Measurements from ENCODE around the gene MYH14. TPM values are rescaled to one million over a fixed set of nuclear protein-coding genes. Genes with fewer than 3 reads are reported as not detected.

Gene MYH14
- total and polyA plus RNA-seq, 2 of the 4 experiments (the other 2 are of a cell fraction) = not detected

DNA sequence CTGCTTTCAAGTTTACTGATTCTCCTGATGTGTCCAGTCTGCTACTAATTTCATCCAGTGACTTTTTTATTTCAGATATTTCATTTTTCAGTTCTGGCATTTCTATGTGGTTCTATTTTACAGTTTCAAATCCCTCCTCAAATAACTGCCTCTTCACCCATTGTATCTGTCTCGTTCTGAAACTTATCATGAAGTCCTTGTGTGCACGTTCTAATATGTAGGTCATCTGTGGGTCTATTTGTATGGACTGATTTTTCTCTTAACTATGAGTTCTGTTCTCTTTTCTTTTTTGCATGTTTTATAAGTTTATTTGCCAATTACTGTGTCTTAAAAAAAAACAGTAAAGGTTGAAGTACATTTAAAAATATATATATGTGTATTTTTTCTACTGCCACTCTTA, 82.4 kb downstream of the MYH14 start:
- no peak overlapping the region for H3K23ac ChIP-seq (ENCODE audit: low read depth, low read length)
- no peaks in the 10 kb centered on the region for H3K9me1 ChIP-seq (ENCODE audit: insufficient read depth, low read length)
- intact Hi-C loops (cut with micrococcal nuclease) = no loop called here
- H4K20me1 ChIP-seq (ENCODE audit: insufficient read depth, low read length) = no peaks in the 10 kb centered on the region
- TF ChIP-seq BHLHE40 (IDR thresholded peaks at IDR 0.05; ENCODE audit: low read depth, low read length) (no peak), SMC3 (IDR thresholded peaks at IDR 0.05; ENCODE audit: low read depth, low read length) (no peak), RFX5 (IDR thresholded peaks at IDR 0.05; ENCODE audit: low read depth, low read length) (no peak), POLR2A (IDR thresholded peaks at IDR 0.05; ENCODE audit: low read depth, low read length) (no peak), CHD1 (IDR thresholded peaks at IDR 0.05; ENCODE audit: low read depth, low read length) (no peak), RCOR1 (IDR thresholded peaks at IDR 0.05; ENCODE audit: insufficient replicate concordance, low read length) (no peak), FOS (IDR thresholded peaks at IDR 0.05; ENCODE audit: low read depth, low read length) (no peak), CEBPB (IDR thresholded peaks at IDR 0.05; ENCODE audit: low read depth, low read length) (no peak), MAFK (IDR thresholded peaks at IDR 0.05; ENCODE audit: low read depth, low read length) (no peak), NFE2L2 (IDR thresholded peaks at IDR 0.05; ENCODE audit: low read depth, low read length) (no peak), MAZ (IDR thresholded peaks at IDR 0.05; ENCODE audit: borderline replicate concordance, low read depth, low read length) (no peak), RAD21 (IDR thresholded peaks at IDR 0.05; ENCODE audit: low read length) (no peak), MXI1 (IDR thresholded peaks at IDR 0.05; ENCODE audit: borderline replicate concordance, low read depth, low read length) (no peak)
- TF ChIP-seq, protein P1, sequence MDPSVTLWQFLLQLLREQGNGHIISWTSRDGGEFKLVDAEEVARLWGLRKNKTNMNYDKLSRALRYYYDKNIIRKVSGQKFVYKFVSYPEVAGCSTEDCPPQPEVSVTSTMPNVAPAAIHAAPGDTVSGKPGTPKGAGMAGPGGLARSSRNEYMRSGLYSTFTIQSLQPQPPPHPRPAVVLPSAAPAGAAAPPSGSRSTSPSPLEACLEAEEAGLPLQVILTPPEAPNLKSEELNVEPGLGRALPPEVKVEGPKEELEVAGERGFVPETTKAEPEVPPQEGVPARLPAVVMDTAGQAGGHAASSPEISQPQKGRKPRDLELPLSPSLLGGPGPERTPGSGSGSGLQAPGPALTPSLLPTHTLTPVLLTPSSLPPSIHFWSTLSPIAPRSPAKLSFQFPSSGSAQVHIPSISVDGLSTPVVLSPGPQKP (IDR thresholded peaks at IDR 0.05; ENCODE audit: borderline replicate concordance, low read depth, low read length) = no peak
- TF ChIP-seq, protein P2, sequence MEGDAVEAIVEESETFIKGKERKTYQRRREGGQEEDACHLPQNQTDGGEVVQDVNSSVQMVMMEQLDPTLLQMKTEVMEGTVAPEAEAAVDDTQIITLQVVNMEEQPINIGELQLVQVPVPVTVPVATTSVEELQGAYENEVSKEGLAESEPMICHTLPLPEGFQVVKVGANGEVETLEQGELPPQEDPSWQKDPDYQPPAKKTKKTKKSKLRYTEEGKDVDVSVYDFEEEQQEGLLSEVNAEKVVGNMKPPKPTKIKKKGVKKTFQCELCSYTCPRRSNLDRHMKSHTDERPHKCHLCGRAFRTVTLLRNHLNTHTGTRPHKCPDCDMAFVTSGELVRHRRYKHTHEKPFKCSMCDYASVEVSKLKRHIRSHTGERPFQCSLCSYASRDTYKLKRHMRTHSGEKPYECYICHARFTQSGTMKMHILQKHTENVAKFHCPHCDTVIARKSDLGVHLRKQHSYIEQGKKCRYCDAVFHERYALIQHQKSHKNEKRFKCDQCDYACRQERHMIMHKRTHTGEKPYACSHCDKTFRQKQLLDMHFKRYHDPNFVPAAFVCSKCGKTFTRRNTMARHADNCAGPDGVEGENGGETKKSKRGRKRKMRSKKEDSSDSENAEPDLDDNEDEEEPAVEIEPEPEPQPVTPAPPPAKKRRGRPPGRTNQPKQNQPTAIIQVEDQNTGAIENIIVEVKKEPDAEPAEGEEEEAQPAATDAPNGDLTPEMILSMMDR (conservative IDR thresholded peaks at IDR 0.05; ENCODE audit: low read depth, low read length) = no peak
- TF ChIP-seq, protein P3, sequence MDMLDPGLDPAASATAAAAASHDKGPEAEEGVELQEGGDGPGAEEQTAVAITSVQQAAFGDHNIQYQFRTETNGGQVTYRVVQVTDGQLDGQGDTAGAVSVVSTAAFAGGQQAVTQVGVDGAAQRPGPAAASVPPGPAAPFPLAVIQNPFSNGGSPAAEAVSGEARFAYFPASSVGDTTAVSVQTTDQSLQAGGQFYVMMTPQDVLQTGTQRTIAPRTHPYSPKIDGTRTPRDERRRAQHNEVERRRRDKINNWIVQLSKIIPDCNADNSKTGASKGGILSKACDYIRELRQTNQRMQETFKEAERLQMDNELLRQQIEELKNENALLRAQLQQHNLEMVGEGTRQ (IDR thresholded peaks at IDR 0.05; ENCODE audit: low read depth, low read length) = no peak
- no peak overlapping the region for H3K4ac ChIP-seq (ENCODE audit: low read depth, low read length)
- DNase-seq (no peak), ATAC-seq (ENCODE audit: low read depth) (no peak)
- no peak overlapping the region for H3K27ac ChIP-seq (ENCODE audit: insufficient read depth, low read length)
- H4K8ac ChIP-seq (ENCODE audit: low read depth in 2 of 2, low read length in 2 of 2) = no peak overlapping the region
- H3K4me1 ChIP-seq (ENCODE audit: control insufficient read depth, insufficient read depth, low read length) = no peaks in the 10 kb centered on the region
- no peak overlapping the region for H2BK5ac ChIP-seq (ENCODE audit: low read depth, low read length, poor library complexity, severe bottlenecking)
- no peak overlapping the region for H3K4me3 ChIP-seq (ENCODE audit: insufficient read depth, low read depth, low read length)
- H2BK20ac ChIP-seq (ENCODE audit: low read depth, low read length) = no peak overlapping the region
- H2AFZ ChIP-seq (replicated peaks; ENCODE audit: low read length, poor library complexity) = no peak overlapping the region
- no peak overlapping the region for H2AK9ac ChIP-seq (replicated peaks; ENCODE audit: low read depth, low read length, poor library complexity)
- no peaks in the 10 kb centered on the region for H3K79me1 ChIP-seq (ENCODE audit: low read depth in 1 of 2, low read length in 2 of 2)
- H2AK5ac ChIP-seq (ENCODE audit: low read depth, low read length) = no peak overlapping the region
- H2BK15ac ChIP-seq (ENCODE audit: low read depth, low read length) = no peak overlapping the region
- no peak overlapping the region for H3K18ac ChIP-seq (ENCODE audit: low read depth, low read length)
- no peak overlapping the region for H4K5ac ChIP-seq (ENCODE audit: low read depth, low read length)
- no peak overlapping the region for H3K4me2 ChIP-seq (ENCODE audit: low read depth, low read length)
- no CpG with 5 or more reads among the region's 2 CpGs for WGBS, 2 experiments (ENCODE audit: extremely low coverage in 2 of 2, insufficient read length in 1 of 2)
- no peaks in the 10 kb centered on the region for H3K36me3 ChIP-seq (ENCODE audit: control insufficient read depth, insufficient read depth, low read length)
- in situ Hi-C loops (cut with MboI; ENCODE audit: low sequenced_read_pairs) = no loop called here
- CTCF ChIA-PET = no interaction called here
- peaks cover 21% of the 10 kb centered on the region for H3K9me3 ChIP-seq (ENCODE audit: control insufficient read depth, insufficient read depth, low read length)
- H4K91ac ChIP-seq (ENCODE audit: insufficient read depth, low read depth, low read length) = no peak overlapping the region
- no peak overlapping the region for H3K9ac ChIP-seq (ENCODE audit: low read depth, low read length)
- H3K14ac ChIP-seq (replicated peaks; ENCODE audit: low read depth, low read length) = no peak overlapping the region
- dilution Hi-C loops (cut with HindIII; ENCODE audit: low sequenced_read_pairs, unreplicated experiment) = no loop called here
- no TSS peak for BruUV-seq (replicated peaks)
- H3K27me3 ChIP-seq (ENCODE audit: control insufficient read depth, insufficient read depth, low read length) = no peaks in the 10 kb centered on the region
- no peak overlapping the region for H2BK120ac ChIP-seq (ENCODE audit: low read depth, low read length)
- POLR2A ChIA-PET (ENCODE audit: unreplicated experiment) = no interaction called here
- H3K56ac ChIP-seq (ENCODE audit: extremely low read depth, insufficient read depth, low read length) = no peak overlapping the region

Data from IMR-90 (cell line).